Activated CD8-positive, alpha-beta memory T cell treated with anti-CD3 and anti-CD28 coated beads for 4 hours (primary cell): ENCODE measurements around the gene GREM2.

Experiments used
- DNase-seq, 2 donors: peaks; one replicate each; pipeline ENCODE4 v3.0.0-alpha.2; 2020; ENCODE audit warnings: low read depth in 2 of 2

GREM2 gene

DNA sequence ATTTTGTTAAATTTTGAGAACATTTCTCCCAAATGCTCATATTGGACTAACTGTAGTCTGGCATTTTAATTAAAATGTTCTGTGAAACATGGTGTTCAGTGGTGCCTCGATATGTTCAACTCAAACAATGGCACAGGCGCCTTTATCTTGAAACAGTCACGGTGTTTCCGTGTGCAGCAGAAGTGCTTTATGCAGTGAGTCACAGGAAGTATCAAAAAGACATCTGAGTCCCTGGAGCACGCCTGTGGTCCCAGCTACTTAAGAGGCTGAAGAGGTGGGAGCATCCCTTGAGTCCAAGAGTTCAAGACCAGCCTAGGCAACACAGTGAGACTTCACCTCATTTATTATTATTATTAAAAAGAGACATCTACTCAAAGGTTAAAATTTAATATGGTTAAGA lies 52.2 kb downstream of the GREM2 start:
- no peak for DNase-seq

DNA sequence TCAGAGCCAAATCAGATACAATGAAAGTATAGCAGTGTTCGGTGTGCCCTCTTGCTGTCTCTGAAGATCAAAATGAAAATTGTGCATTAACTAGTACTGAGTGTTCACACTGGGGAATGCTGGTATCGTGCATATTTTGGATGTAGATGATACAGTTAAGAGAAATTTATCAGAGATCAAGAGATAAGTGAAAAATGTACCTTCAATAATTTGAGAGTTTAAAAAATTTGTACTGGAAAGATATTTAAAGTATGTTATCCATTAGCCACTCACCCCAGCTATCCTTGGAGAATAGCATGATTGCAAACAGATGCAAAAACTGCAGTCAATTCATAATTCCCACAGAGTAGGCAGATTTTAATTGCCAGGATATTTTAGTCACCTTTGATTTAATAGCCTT lies 56.4 kb downstream of the GREM2 start:
- no peak for DNase-seq

DNA sequence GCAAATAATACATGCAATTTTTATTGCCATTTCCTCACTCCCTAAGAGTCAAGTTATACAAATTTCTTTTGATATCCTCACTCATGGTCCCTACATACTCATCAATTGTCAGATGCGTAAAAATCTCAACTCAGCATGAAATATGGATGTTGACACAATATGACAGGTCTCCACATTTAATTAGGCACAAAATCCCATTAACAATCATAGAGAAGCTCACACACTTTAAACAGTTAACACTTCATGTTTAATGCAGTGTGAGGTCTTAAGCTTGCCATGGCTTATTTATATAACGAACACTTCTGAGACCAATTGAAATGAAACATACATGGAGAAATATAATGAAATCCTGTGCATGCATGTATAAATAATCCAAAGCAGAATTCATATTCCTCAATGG lies 58.6 kb downstream of the GREM2 start:
- no peak for DNase-seq

DNA sequence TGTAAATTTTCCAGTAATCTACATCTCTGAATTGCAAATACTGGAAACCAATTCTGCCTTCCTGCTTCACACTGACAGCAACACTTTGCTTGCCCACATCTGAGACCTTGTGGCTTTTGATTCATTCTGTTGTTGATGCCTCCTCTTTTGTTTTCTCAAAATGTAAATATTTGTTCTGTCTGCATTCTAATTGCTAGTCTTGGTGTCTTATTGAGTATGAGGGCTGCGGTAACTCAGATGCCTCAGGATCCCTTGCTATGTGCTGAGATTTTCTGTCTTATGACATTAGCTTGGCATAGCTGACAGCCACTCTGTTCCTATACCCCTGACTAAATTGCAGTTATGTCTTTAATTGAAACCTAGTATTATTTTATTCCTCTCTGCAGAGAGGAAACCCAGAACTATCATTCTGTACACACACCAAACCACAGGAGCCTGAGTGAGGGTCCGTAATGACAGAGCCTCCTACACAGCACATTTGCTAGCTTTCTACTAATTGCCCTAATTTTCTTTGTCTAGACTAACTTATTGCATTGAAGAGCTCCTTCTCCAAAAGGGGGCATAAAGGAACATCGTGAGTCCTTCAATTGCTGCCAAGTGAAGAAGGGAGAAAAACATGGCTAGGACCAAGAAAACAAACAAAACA lies 72.1 kb downstream of the GREM2 start:
- DNase-seq = no peak

DNA sequence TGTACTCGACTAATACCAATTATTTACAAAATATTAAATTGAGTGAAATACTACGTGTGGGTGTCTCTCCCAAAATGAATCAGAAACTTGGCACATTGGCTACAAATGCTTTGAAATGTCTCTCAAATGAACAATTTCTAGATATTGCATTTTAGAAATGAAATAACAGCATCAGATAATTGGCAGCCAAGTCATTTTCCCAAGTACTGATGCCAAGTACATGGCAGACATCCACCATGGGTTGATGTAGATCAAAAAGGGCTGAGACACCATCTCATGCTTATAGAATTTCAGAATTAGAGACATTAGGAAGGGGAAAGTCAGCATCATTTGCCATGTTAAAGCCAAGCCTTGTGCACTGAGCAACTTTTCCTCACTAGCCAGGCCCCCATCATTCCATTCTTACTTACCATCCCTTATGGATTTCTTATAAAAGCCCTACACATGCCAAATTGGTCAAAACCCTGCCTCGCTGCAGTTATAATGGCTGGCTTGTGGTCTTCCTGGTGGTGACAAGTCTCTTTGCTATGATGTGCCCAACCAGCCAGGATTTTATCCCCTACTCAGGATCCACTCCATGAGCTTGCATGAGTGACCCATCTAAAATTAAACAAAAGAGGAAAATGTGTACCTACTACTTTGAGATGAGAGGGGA lies 73.1 kb downstream of the GREM2 start:
- no peak for DNase-seq

DNA sequence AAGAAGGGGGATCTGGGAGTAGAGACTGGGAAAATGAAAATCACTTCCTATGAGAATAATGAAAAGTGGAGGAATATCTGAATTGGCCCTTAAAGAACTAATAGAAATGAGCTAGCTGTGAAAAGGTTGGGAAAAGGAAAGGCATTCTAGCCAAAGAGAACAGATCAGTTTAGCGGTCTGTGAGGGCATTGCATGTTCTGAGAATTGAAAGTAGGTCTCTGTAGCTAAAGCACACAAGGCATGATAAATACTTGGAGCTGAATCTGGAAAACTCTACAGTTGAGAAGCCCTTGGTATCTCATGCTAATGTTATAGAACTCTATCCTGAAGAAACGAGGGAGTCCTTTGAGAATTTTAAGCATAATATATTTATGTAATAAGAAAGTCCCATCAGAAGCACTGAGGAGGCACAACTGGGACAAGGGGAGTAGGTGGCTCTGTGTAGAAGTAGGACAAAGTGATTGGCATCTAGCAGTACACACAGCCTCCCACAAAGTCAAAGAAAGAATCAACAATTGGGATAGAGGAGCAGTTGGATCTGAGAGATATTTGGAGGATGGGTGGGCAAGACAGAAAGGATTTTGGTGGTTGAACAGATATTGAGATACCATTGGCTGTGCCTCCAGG lies 78.7 kb downstream of the GREM2 start:
- no peak for DNase-seq

DNA sequence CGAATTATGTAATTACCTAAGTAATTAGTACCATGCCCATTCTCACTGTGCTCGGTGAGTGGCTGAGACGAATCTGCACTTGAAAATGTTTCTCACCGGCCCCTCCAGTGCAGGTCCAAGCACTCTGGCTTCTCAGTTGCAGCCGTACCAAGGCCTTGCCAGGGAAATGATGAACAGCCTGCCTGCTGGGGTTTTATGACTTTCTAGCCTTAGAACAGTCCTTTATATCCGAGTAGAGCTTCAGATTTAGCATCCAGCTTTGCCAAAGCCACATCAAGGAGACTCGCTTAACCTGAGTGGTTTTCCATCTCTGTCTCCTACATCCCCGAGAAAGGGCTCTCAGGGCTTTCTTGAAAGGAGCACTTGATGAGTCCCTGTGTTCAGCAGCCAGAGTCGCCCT lies 83.4 kb downstream of the GREM2 start:
- no peak for DNase-seq

DNA sequence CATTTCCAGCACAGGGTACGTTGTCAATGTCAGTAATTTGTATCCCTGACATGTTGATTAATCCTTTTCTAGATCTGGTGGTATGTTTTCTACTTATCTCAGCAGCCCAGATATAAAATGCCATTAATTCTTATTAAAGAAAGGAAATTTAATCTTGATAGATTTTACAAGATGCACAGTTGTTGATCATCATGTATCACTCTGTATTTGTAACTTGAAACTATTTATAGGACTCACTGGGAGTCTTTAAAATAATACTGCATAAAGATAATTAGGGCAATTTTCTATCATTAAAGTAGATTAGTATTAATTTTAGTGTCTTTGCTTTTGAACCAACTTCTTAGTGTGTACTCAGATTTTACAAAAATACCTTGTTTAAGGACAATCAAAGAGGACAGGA lies 84.9 kb downstream of the GREM2 start:
- no peak for DNase-seq

DNA sequence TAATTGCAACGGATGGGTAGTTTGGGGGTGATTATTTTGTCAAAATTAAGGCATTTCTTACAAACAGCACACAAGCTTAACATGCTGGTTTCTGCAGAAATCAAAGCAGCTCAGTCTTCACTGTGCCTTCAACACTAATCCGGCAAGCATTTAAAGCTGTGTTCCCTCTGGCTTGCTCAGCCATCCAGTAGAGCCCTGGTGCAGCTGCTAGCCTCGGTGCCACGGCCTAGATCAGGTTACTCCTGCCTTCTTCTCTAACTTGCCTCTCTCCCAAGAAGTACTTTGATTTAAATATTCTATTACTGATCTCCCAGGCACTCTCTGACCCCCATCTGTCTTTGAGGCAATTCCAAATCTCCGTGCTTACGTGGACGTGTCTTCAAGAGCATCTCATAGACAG lies 85.6 kb downstream of the GREM2 start:
- DNase-seq = no peak

DNA sequence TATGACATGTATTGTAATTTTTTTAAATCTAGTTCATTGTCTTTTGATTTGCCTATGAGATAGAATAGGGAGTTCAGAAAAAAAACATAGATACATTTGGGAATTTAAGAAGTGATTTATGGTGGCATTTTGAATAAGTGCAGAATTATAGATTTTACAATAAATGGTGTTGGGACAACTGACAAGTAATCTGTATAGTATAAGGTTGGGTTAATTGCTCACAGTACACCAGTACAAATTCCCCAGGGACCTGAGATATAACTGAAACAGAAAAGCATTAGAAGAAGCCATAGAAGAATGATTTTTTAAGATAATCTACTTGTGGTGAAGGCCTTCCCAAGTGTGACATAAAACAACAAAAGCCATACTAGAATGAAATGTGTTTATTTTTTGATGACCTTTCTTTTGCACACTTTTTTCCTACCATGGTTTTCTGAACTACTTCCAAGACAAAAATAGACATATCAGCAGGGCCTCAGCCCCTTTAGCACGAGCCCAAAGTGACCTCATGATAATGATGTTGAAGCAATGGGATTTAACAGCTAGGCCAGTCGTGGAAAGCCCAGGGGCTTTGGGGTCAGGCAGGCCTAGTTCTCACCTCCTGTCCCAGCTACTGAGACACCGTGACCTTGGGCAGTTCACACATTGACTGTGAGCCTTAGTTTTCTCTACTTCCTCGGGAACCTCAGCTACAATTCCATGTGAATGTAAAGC lies 87.4 kb downstream of the GREM2 start:
- no peak for DNase-seq

DNA sequence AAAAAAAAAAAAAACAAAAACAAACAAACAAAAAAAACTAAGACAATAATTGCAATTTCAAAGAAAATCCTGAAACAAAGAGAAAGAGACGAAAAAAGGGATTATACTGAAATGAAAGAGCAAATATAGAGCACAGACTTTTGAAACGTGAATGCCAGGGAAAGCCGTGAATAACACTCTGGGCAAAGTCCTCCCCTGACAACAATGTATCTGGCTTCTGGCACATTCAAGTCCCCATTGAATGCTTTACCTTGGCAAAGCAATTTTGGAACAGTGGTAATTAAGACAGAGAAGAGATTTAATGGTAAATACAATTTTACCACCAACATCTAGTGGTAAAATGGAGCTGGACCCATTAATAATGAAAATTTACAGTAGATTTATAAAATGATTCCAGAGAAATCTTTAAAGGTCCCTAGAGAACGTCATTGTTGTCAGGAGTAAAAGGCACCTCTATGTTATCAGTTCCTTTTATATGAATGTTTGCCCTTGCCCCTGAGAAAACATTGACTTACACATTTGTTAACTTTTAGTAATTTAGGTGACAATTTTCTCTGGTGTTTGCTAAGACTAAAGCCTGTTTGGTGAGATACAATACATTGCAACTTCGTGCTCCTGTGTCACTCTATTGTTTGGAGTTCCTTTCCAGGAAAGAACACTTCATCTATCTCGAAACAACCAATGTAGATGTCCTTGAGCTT lies 89.7 kb downstream of the GREM2 start:
- DNase-seq = no peak

DNA sequence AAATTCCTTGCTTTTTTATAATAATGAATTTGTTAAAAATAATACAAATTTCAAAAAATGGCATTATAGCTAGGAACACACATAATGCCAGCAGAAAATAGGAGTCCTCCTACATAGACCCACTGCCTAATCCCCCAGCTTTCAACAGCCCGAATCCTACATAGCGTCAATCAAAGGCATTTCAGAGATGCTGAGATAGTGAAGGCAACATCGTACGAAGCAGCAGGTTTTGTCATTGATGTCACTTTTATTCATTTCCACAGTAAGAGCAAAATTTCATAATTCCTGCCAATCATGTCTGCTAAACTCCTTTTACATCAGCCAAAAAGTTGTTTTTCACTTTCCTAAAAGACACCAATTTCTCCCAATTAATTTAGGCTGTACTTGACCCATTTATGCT lies 94.1 kb downstream of the GREM2 start:
- DNase-seq = no peak

DNA sequence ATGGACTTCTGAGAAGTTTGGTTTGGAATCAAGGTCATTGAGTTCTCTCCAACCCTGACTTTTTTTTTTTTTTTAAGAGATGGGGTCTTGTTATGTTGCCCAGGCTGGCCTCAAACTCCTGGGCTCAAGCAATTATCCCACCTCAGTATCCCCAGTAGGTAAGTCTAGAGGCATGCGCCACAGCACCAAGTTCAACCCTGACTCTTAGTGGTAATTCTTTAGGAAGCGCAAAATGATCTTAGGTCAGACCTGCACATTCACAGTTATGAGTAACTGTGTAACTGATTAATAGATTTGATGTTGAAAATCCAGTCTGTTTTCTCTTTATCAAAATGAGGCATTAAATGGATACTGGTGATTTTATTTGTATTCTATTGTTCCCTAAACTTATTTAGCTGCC lies 95.9 kb downstream of the GREM2 start:
- no peak for DNase-seq

DNA sequence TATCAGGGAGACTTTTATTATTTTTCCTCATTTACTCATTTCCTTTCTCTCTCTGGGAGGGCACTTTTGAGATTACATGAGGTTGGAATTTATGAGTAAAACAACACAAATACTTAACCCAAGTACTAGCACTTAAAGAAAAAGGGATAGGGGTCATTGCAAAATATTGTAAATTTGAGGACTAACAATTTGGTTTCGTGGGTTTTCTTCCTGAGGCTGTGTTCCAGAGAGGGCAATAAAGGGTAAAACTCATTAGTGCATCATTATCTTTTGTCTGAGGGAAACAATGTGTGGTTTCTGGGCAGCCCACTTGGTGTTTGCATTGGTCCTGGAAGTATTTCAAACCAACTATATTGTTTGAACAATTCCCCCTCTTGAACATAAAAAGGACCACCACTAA lies 96.5 kb downstream of the GREM2 start:
- no peak for DNase-seq

DNA sequence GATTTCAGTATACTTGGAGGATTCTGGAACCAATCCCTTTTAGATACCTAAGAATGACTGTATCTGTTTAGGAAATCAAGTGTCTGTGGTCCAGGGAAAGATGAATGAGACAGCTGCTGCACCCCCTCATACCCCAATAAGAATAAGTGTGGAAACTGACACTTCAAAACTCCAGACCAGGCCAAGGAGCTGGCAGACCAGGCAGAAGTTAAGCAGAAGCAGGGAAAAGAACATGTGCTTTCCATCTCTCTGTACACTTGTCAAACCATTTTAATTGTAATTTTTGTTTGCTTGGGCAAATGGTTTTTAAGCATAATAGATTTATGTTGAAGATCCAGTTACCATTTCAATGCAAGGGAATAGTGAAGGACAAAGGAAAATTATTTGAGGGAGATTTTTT lies 100.2 kb downstream of the GREM2 start:
- DNase-seq = no peak

DNA sequence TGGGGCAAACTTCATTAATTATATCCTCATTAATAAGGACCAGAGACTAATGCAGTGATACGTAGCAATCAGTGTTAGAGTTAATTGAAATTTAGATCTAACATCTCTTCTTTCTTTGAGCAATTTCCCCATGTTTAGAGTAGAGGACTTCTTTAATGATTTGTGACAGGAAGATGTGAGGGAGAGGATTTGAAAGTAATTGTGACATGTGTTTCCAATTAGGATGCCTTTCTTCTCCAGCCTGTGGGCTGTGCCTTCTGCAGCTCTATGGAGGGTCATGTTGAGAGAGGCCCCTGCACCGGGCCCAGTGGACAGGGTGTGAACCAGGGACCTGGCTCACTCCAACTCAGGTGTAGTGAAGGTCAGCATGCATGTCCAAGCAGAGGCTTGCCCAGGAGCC lies 103.0 kb downstream of the GREM2 start:
- no peak for DNase-seq

DNA sequence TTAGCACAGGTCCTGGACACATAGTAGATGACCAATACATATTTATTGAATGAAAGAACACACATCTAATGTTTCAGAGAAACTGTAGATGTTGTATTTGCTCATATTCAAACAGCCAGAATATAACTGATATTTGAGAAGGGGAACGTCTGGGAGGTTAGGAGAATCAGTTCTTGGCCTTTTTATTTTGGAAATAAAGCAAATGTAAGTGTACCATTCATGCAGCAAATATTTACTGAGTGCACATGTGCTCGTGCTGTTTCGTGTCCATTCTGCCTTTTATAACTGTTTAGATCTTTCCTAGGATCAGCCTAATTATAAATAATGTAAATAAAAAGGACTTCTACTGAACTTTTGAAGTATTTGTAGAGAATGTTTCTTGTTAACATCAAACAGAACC lies 103.8 kb downstream of the GREM2 start:
- no peak for DNase-seq

DNA sequence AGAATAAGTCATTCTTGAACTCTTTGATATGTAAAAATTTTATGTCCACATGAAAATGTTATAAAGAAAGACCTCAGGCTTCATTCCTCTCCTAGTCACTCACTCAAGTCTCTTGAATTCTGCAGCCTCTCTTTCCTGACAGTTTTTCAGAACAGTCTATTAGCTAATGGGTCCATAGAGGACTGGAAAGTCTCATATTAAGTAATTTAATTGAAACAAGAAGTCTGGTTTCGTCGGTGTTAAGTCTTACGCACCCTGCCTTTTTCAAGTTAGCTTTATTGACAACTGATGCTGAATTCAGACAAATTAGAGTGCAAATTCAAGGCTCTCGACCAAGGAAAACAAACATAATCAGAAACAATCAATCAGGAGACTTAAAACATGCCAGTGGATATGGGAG lies 105.8 kb downstream of the GREM2 start:
- DNase-seq = no peak

DNA sequence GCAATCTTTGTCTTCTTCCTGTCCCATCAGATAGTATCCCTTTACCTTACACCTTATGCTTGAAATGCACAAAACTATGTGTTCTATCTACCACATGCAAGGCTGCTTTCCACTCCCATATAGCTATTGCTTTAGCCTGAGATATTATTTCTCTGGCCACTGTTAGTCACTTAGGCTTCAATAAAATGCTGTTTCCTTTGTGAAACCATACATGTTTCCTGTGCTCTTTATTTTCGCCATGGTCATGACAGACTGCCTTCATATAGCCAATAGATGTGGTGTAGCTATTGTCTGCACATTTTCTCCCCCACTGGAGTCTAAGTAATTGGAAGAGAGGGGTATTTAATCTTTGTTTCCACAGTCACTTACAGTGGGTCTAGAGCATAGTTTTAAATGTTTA lies 108.4 kb downstream of the GREM2 start:
- DNase-seq = no peak

DNA sequence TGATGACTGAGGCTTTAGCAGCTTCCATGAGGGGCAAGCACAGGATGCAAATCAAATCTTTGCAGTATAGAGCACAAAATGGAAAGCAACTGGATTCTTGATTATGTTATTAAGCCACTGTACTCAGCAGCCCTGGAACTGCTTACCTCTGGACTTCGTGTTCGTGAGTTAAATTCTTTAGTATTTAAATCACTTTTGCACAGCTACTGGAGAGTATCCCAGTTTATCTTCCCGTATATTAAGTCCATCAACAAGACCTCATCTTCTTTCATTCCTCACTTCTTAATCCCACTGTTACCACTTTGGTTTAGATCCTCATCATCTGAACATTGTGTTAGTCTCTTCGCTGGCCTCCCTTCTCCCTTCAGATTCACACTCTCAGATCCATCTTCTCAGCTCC lies 108.9 kb downstream of the GREM2 start:
- DNase-seq = no peak

DNA sequence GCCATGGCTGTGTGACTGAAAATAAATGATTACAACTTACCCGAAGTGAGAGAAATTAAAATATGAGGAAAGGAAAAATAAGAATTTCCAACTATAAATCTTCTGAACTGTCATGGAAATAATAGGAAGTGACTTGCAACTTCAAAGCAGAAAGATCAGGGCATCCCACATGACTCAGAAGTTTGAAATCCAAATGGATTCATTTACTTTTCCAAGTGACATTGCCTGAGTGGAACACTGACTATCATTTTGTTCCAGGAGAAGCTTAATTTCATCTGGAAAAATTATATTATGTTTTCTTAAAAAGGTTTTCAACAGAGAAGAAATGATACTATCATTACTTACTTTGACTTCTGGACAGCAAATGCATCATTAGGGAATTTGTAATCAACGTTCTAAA lies 110.8 kb downstream of the GREM2 start:
- DNase-seq = no peak

DNA sequence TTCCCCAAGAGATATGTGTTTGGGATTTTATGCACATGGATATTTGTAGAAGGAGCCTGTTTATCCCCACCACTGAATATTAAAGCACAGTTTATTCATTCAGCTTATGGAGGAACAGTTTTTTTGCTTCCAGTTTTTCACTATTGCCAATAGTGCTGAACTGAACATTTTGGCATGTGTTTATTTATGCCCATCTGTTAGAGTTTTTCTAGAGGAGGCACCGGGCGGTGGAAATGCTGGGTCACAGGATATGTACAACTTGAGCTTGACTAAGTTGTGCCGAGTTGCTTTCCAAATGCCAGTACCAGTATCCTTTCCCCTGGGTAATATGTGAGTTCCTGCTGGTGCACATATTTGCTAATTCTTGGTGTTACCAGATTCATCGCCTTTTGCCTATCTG lies 111.3 kb downstream of the GREM2 start:
- DNase-seq = no peak
